GM12878 (cell line): ENCODE results near the gene ZDHHC17. TPM values are rescaled to one million over a fixed set of nuclear protein-coding genes. Genes with fewer than 3 reads are reported as not detected.

ENCODE experiments used
- ATAC-seq: fragments of 200-7000 bp; cut with Tn5 transposase; 3 replicates; pipeline ENCODE4 v1.9.1; 2020; ENCODE audit warnings: mild to moderate bottlenecking, moderate library complexity
- BruUV-seq: library from RNA; stranded (reverse); fragments of 400-500 nt; replicated peaks from 2 replicates; lab custom pipeline; 2021; lab: Mats Ljungman, UMichigan
- CTCF ChIA-PET: fragments of 300-600 bp; sonication (Branson Sonifier 250); formaldehyde crosslinking; extraction: SDS; loops from one replicate; lab custom pipeline; 2021; ENCODE audit warnings: inconsistent platforms; lab: Yijun Ruan, JAX
- POLR2A ChIA-PET: fragments of 350-600 bp; formaldehyde crosslinking; extraction: SDS; loops from one replicate; lab custom pipeline; 2021; ENCODE audit warnings: inconsistent platforms; lab: Charles Lee
- RAD21 ChIA-PET: fragments of 300-600 bp; sonication (Branson Sonifier 250); formaldehyde crosslinking; loops from one replicate; lab custom pipeline; 2023; ENCODE audit warnings: antibody characterized with exemption; ENCODE audit not compliant: unreplicated experiment; lab: Charles Lee
- SMC1A ChIA-PET: fragments of 300-600 bp; sonication (Branson Sonifier 250); formaldehyde crosslinking; loops from one replicate; lab custom pipeline; 2023; ENCODE audit not compliant: unreplicated experiment, uncharacterized antibody; lab: Charles Lee
- DNase-seq: peaks from one replicate; pipeline ENCODE4 v3.0.0-alpha.2; 2011; ENCODE audit warnings: low read depth, low spot score
- FAIRE-seq: peaks from 3 replicates; lab custom pipeline; 2011; peaks lifted over from hg19 to GRCh38; lab: Jason Lieb, UNC
- H2AFZ ChIP-seq: 2 replicates; pipeline ENCODE4 v1.6.0; 2011; ENCODE audit warnings: low read depth, low read length, control low read depth; ENCODE audit not compliant: control insufficient read depth
- H3K27ac ChIP-seq: 2 replicates; pipeline ENCODE4 v1.5.1; 2011; ENCODE audit warnings: control low read depth; ENCODE audit not compliant: control insufficient read depth, insufficient read depth
- H3K27me3 ChIP-seq, 2 experiments: replicated peaks in 1 of 2; 2 replicates each; pipeline versions ENCODE4 v1.6.0 to v1.6.1; 2011; ENCODE audit warnings: low read length in 1 of 2; ENCODE audit not compliant: control insufficient read depth in 2 of 2, insufficient read depth in 2 of 2
- H3K36me3 ChIP-seq, 2 experiments: 2 replicates each; pipeline ENCODE4 v1.5.1; 2011; ENCODE audit warnings: low read length in 1 of 2; ENCODE audit not compliant: control insufficient read depth in 2 of 2, insufficient read depth in 2 of 2
- H3K4me1 ChIP-seq: 2 replicates; pipeline ENCODE4 v1.6.1; 2011; ENCODE audit warnings: mild to moderate bottlenecking, low read length, moderate library complexity, mixed read lengths; ENCODE audit not compliant: control insufficient read depth, insufficient read depth
- H3K4me2 ChIP-seq: 2 replicates; pipeline ENCODE4 v1.6.0; 2011; ENCODE audit warnings: control low read depth; ENCODE audit not compliant: control insufficient read depth, insufficient read depth
- H3K4me3 ChIP-seq: fragments of 200-600 bp; sonication (generic); 2 replicates; pipeline ENCODE4 v1.5.1; 2016
- H3K79me2 ChIP-seq: 2 replicates; pipeline ENCODE4 v1.6.0; 2011; ENCODE audit warnings: low read length; ENCODE audit not compliant: control insufficient read depth, insufficient read depth
- H3K9ac ChIP-seq: 2 replicates; pipeline ENCODE4 v1.8.0; 2011; ENCODE audit warnings: low read length, control low read depth, mixed read lengths; ENCODE audit not compliant: control insufficient read depth, insufficient read depth
- H3K9me3 ChIP-seq: replicated peaks from 3 replicates; pipeline ENCODE4 v1.5.1; 2011; ENCODE audit warnings: mild to moderate bottlenecking, low read length; ENCODE audit not compliant: control insufficient read depth, insufficient read depth
- H4K20me1 ChIP-seq: 2 replicates; pipeline ENCODE4 v1.6.0; 2011; ENCODE audit not compliant: control insufficient read depth, insufficient read depth
- BMI1 ChIP-seq: fragments of 450-650 bp; IDR thresholded peaks from 2 replicates; pipeline ENCODE4 v1.6.1; 2016; ENCODE audit warnings: mild to moderate bottlenecking, moderate library complexity, borderline replicate concordance
- CTCF ChIP-seq, 3 experiments: IDR thresholded peaks in 2 of 3; conservative IDR thresholded peaks in 1 of 3; 2 replicates each; pipeline ENCODE4 v1.5.1; 2011; ENCODE audit warnings: low read depth in 3 of 3, low read length in 3 of 3, mild to moderate bottlenecking in 3 of 3, control low read depth in 2 of 3, moderate library complexity in 2 of 3, inconsistent platforms in 1 of 3, mixed read lengths in 1 of 3; ENCODE audit not compliant: control insufficient read depth in 2 of 3, insufficient read depth in 1 of 3; ENCODE audit errors: extremely low read depth in 1 of 3
- ETV6 ChIP-seq, 2 experiments: fragments of 450-650 bp in 1 of 2; IDR thresholded peaks in 1 of 2; conservative IDR thresholded peaks in 1 of 2; 2 replicates each; pipeline ENCODE4 v1.6.1; 2014; ENCODE audit warnings: antibody characterized with exemption in 1 of 2, borderline replicate concordance in 1 of 2, low read depth in 1 of 2, mild to moderate bottlenecking in 1 of 2, moderate library complexity in 1 of 2
- NR2F1 ChIP-seq: fragments of 450-650 bp; conservative IDR thresholded peaks from 2 replicates; pipeline ENCODE4 v1.6.1; 2017; ENCODE audit warnings: mild to moderate bottlenecking
- RELA ChIP-seq: fragments of 450-650 bp; IDR thresholded peaks from 2 replicates; pipeline ENCODE4 v1.8.0; 2014; ENCODE audit warnings: borderline replicate concordance; ENCODE audit not compliant: partially characterized antibody
- SUZ12 ChIP-seq: fragments of 200-600 bp; sonication (generic); IDR thresholded peaks from one replicate; pipeline ENCODE4 v1.6.1; 2018; ENCODE audit warnings: antibody characterized with exemption, mild to moderate bottlenecking; ENCODE audit not compliant: unreplicated experiment
- WGBS: methylation state at CpG from one replicate; pipeline ENCODE4 v1.1.6; 2016; ENCODE audit warnings: low lambda C conversion rate; ENCODE audit not compliant: insufficient replicate concordance, insufficient coverage; ENCODE audit errors: missing lambda C conversion rate; 5-methylcytosine and 5-hydroxymethylcytosine counted together
- in situ Hi-C: fragments of 300-500 bp; cut with MboI; formaldehyde crosslinking; loops from 9 replicates; pipeline ENCODE4 v1.14.3; 2018; ENCODE audit warnings: mixed read lengths
- intact Hi-C: fragments of 100-400 bp; cut with micrococcal nuclease; formaldehyde crosslinking; loops from one replicate; pipeline ENCODE4 v1.14.2; 2022; ENCODE audit not compliant: unreplicated experiment
- polyA plus RNA-seq, 11 experiments: library from polyadenylated mRNA; depleted of rRNA in 4 of 11; unstranded in 6 of 11; stranded (reverse) in 5 of 11; fragments of >200 nt; fragmentation: Nextera tagmentation in 4 of 11; fragmentation: Illumina TruSeq in 1 of 11; extraction: Ambion mirVana in 4 of 11; extraction: Trizol in 1 of 11; gene quantifications; 1 replicate in 1 of 11; 2 replicates in 10 of 11; pipeline versions ENCODE4 v1.2.1 to v1.2.3, GENCODE V29; 2011 to 2016; ENCODE audit warnings: inconsistent platforms in 2 of 11, missing spikeins in 2 of 11, low read depth in 1 of 11
- total RNA-seq, 4 experiments: library from RNA; depleted of rRNA in 3 of 4; stranded (reverse); fragments of >200 nt in 3 of 4; fragmentation: Illumina TruSeq in 1 of 4; extraction: Trizol in 1 of 4; gene quantifications; 2 replicates each; pipeline versions ENCODE4 v1.2.1 to v1.2.3, GENCODE V29; 2013 to 2021

The ZDHHC17 gene
- total and polyA plus RNA-seq, 10 of the 15 experiments (the other 5 are each of a cell fraction or from before 2014, with no cell fraction given) = 4.3 to 50.0 (median 19.3) TPM

GRCh38 chr12:76876696-76877229, 112.8 kb downstream of the ZDHHC17 start (continued):
- TF ChIP-seq ETV6 (conservative IDR thresholded peaks at IDR 0.05 in 1 of 2, IDR thresholded peaks at IDR 0.05 in 1 of 2; ENCODE audit: borderline replicate concordance in 1 of 2, low read depth in 1 of 2) = no peak

GRCh38 chr12:76878099-76878898, 114.4 kb downstream of the ZDHHC17 start:
- no peaks in the 10 kb centered on the region for H3K79me2 ChIP-seq
- H3K4me2 ChIP-seq = peak overlapping the region; percentile 94
- ChIA-PET SMC1A (no interaction called here), RAD21 (no interaction called here), POLR2A (no interaction called here), CTCF (no interaction called here)
- H3K9me3 ChIP-seq = no peaks in the 10 kb centered on the region
- peak overlapping the region; percentile 72 for H3K4me3 ChIP-seq
- H3K27ac ChIP-seq = no peak overlapping the region
- H3K36me3 ChIP-seq = no peaks in the 10 kb centered on the region
- in situ Hi-C loops (no loop called here), intact Hi-C loops (no loop called here)
- DNase-seq (no peak), FAIRE-seq (no peak), ATAC-seq (peak; percentile 70)
- BruUV-seq = no TSS peak
- H3K4me1 ChIP-seq = peaks cover 3% of the 10 kb centered on the region; the same call in 1 of the 2 replicates
- peak overlapping the region; percentile 50; the same call in 1 of the 2 replicates for H3K9ac ChIP-seq
- TF ChIP-seq SUZ12 (peak; percentile 34), CTCF (IDR thresholded peaks at IDR 0.05 in 2 of 3, conservative IDR thresholded peaks at IDR 0.05 in 1 of 3; ENCODE audit: control insufficient read depth in 2 of 3, extremely low read depth in 1 of 3, insufficient read depth in 1 of 3, low read depth in 3 of 3, low read length in 3 of 3) (peak in 2 of 3 experiments; percentile 16 to 30; a peak in 1 of 6 replicates), BMI1 (no peak), NR2F1 (peak; percentile 14; the same call in 1 of the 2 replicates), RELA (peak; percentile 37)
- WGBS = 12% methylated on average over 44 of the region's 44 CpGs
- peak overlapping the region; percentile 81 for H2AFZ ChIP-seq
- peaks cover 0 to 7% of the 10 kb centered on the region in 2 experiments; a peak in 2 of 4 replicates for H3K27me3 ChIP-seq
- H4K20me1 ChIP-seq = no peaks in the 10 kb centered on the region
